ENCODE results near the gene JAM3.

- TF ChIP-seq CTCF (IDR thresholded peaks at IDR 0.05) (no peak), EZH2phosphoT487 (IDR thresholded peaks at IDR 0.05) (no peak), EZH2 (IDR thresholded peaks at IDR 0.05) (no peak)
Measured at GRCh38 chr11:134101282-134101681, 32.4 kb downstream of the JAM3 start.
